Kidney epithelial cell (primary cell): ENCODE results near the gene PGAM5. TPM values are rescaled to one million over a fixed set of nuclear protein-coding genes. Genes with fewer than 3 reads are reported as not detected.
"Not testable (repeated sequence)": the region's sequence is repeated elsewhere in the genome, so short reads cannot be mapped to it uniquely, and the experiment has no call there.

ENCODE experiments used
- DNase-seq: peaks from one replicate; pipeline ENCODE4 v3.0.0-alpha.2; 2010; ENCODE audit warnings: low read depth
- H3K27me3 ChIP-seq: 2 replicates; pipeline ENCODE4 v1.6.0; 2011; ENCODE audit warnings: low read length; ENCODE audit not compliant: control insufficient read depth, insufficient read depth
- H3K36me3 ChIP-seq: 2 replicates; pipeline ENCODE4 v1.5.1; 2011; ENCODE audit warnings: low read length; ENCODE audit not compliant: control insufficient read depth, insufficient read depth
- H3K4me3 ChIP-seq: 2 replicates; pipeline ENCODE4 v1.5.1; 2011; ENCODE audit warnings: low read depth, mild to moderate bottlenecking, control low read depth, low read length
- CTCF ChIP-seq: IDR thresholded peaks from 2 replicates; pipeline ENCODE4 v1.5.1; 2011; ENCODE audit warnings: mild to moderate bottlenecking, moderate library complexity, low read length, control low read depth, inconsistent platforms; ENCODE audit not compliant: insufficient read depth, poor library complexity, severe bottlenecking
- total RNA-seq: library from RNA; depleted of rRNA; stranded (reverse); fragments of >200 nt; gene quantifications from 2 replicates; pipeline ENCODE4 v1.2.3, GENCODE V29; 2015

PGAM5 gene
- total RNA-seq, 1 donor from 2014 or later, result 40.4 TPM

DNA sequence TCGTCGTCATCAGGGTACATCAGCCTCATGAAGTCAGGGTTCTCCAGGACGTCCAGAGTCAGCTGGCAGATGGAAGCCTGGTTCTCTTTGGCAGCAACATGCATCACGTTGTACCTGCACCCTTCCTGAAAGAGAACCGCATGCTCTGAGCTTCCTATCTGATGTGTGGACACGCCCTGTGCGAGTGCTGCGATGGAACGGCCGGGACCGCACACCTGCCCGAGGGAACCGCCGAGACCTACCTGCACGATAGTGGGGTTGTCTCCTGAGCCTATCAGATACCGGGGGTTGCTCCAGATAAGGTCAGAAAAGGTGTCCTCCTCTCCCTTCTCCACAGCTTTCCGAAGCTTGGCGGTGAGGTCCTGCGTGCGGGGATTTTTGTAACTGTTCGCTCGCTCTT, 37.3 kb downstream of the PGAM5 start:
- Histone ChIP-seq H3K27me3 (no peaks in the 10 kb centered on the region), H3K4me3 (no peak overlapping the region), H3K36me3 (peaks cover 4% of the 10 kb centered on the region)
- no peak for DNase-seq
- TF ChIP-seq CTCF, result no peak

DNA sequence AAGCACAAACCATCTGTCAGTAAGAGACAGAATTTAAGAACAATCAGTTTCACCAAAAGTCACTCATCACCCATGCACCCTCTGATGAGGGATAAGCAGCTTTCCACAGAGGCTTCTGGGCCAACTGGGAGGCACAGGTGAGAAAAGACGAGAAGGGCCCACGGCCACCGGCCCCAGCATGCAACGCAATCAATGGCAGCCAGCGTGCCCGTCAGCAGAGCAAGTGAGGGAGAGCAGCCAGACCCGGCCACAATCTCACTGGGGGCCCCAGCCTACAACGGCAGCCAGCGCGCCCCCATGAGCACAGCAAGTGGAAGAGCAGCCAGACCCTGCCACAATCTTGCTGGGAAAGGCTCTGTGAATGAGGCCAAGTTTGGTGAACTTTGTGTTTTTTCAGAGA, 37.7 kb downstream of the PGAM5 start:
- DNase-seq, result no peak
- TF ChIP-seq CTCF, result no peak
- H3K4me3 ChIP-seq, result no peak overlapping the region
- H3K27me3 ChIP-seq, result no peaks in the 10 kb centered on the region
- H3K36me3 ChIP-seq, result peaks cover 4% of the 10 kb centered on the region

DNA sequence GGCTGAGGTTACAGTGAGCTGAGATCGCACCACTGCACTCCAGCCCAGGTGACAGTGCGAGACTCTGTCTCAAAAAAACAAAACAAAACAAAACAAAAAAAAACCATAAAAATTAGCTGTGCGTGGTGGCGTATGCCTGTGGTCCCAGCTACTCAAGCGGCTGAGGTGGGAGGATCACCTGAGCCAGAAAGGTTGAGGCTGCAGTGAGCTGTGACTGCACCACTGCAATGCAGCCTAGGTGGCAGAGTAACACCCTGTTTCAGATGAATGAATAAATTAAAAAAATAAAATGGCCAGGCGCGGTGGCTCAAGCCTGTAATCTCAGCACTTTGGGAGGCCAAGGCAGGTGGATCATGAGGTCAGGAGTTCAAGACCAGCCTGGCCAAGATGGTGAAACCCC, 43.0 kb downstream of the PGAM5 start:
- not testable (repeated sequence) for H3K36me3 ChIP-seq, H3K4me3 ChIP-seq, DNase-seq, H3K27me3 ChIP-seq

- peaks cover 5% of the 10 kb centered on the region for H3K36me3 ChIP-seq
- no peak for TF ChIP-seq CTCF
These were observed 43.7 kb downstream of the PGAM5 start for GRCh38 chr12:132754160-132754932.

GRCh38 chr12:132758825-132759224, 48.2 kb downstream of the PGAM5 start:
- not testable (repeated sequence) for H3K4me3 ChIP-seq, DNase-seq, H3K36me3 ChIP-seq, H3K27me3 ChIP-seq

More at GRCh38 chr12:132754160-132754932, 43.7 kb downstream of the PGAM5 start:
- DNase-seq, result no peak
- no peaks in the 10 kb centered on the region for H3K27me3 ChIP-seq
- no peak overlapping the region for H3K4me3 ChIP-seq

GRCh38 chr12:132759359-132759758, 48.7 kb downstream of the PGAM5 start:
- Histone ChIP-seq H3K36me3 (peaks cover 2% of the 10 kb centered on the region), H3K27me3 (no peaks in the 10 kb centered on the region), H3K4me3 (peak overlapping the region; percentile 6)
- no peak for DNase-seq
- no peak for TF ChIP-seq CTCF
